NCI-H748 treated with DMSO at 0.1 percent for 48 hours (cell line): Measurements from ENCODE around the gene CAPN1.
"Not testable (repeated sequence)": the region's sequence is repeated elsewhere in the genome, so short reads cannot be mapped to it uniquely, and the experiment has no call there.

Experiments used
- DNase-seq: peaks from one replicate; lab custom pipeline; 2025; lab: John Stamatoyannopoulos, UW

CAPN1 gene

DNA sequence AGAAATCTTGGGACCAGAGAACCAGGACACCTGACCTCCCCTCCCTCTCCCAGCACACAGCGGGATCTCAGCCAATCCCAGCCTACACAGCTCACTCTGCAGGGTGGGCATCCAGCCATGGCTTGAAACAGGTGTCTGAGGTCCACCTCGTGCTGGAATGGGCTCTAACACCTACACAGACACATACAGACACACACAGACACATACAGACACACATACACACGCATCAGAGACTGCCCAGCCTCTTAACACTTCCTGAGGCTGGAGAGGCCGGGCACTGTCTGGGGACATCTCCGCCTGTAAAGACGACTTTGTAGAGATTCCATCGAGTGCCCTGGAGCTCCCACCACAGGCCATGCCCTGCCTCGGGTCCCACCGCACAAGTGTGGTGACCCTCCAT is 36.7 kb downstream of the CAPN1 start:
- no peak for DNase-seq

DNA sequence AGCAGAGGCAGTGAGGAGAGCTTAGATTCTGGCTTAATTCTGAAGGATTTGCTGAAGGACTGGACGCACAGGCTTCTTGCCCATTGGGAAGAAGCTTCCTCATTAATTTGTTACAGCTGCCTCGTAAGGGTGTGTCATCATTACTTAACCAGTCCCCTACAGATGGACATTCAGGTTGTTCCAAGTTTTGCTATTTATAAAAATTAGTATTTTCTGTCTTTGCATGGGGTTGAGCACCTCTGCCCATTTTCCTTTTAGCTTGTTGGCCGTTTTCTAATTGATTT is 38.1 kb downstream of the CAPN1 start:
- no peak for DNase-seq

DNA sequence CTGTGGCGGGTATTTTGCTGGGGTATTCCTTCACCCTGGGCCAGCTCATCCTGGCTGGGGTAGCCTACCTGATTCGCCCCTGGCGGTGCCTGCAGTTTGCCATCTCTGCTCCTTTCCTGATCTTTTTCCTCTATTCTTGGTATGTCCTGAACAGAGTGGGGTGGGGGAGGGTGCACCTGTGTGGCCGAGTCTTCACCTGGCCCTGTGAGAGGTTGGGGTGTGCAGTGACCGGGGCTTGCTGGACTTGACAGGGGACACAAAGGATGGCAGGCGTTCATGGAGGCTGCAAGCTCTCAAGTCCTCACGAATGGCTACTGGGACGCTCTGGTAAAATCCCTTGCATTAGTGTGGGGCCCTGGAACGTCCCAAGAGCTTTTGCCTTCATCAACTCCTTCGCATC is 39.3 kb downstream of the CAPN1 start:
- DNase-seq = no peak

GRCh38 chr11:65223011-65223410 is 41.3 kb downstream of the CAPN1 start:
- DNase-seq = no peak

DNA sequence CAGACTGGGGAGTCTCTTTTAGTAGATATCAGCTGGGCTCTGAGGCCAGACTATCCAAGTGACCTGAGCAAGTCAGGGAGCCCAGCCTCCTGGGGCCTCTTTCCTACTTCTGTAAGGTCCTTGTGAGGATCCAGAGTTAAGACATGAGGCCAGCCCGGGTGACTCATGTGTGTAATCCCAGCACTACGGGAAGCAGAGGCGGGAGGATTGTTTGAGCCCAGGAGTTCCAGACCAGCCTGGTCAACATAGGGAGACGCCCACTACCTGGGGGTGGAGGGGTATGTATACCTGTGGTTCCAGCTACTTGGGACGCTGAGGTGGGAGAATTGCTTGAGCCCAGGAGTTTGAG is 43.2 kb downstream of the CAPN1 start:
- DNase-seq = no peak

DNA sequence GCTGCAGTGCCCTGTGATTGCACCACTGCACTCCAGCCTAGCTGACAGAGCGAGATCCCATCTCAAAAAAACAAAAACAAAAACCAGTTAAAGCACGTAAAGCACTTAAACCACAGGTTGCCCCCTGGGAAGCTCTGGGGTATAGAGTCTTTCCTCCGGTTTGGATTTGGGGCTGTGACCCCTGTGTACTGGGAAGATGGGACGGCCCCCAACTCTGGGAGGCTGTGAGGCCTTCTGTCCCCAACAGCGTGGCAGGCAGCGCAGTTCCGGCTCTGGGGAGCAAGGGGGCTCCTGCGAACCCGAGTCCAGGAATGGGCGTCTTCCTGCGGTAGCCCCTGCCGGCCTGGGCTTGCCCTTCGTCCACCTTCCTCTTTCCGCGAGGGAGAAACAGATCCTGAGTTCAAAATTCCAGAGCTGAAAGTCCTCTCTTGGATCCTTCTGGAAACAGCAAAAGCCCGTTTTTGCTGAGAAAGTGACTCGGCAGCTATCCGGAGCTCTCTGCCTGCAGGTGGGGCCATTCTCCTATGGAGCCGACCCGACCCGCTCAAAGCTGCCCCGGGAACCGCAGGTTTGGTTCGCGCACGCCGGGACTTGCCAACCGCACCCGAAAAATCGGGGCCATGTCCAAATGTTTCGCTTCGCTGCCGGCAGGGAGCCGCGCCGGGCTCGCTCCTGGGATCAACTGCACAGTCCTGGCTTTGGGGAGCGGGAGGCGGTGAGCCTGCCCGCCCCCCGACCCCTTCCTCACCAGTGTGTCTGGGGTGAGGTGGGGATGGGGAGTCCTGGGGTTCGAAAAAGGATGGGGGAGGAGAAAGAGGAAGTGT is 43.8 kb downstream of the CAPN1 start:
- no peak for DNase-seq

- DNase-seq = no peak
Observed at GRCh38 chr11:65226103-65226442, 44.3 kb downstream of the CAPN1 start.

DNA sequence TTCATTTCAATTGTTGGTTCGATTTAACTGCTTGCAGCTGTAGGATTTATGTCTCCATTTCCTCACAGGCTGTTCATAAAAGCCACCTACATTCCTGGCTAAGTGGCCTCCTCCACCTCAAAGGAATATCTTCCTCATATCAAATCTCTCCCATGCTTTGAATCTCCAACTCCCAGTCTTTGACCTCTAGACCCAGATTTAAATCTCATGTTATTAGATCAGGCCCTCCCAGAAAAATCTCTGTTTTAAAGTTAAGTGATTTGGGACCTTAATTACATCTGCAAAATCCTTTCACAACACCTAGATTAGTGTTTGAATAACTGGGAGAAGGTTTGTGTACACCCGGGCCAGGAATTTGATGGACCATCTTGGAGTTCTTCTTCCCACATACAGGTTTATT is 46.2 kb downstream of the CAPN1 start:
- DNase-seq = no peak

GRCh38 chr11:65236194-65237059 is 54.7 kb downstream of the CAPN1 start:
- no peak for DNase-seq

DNA sequence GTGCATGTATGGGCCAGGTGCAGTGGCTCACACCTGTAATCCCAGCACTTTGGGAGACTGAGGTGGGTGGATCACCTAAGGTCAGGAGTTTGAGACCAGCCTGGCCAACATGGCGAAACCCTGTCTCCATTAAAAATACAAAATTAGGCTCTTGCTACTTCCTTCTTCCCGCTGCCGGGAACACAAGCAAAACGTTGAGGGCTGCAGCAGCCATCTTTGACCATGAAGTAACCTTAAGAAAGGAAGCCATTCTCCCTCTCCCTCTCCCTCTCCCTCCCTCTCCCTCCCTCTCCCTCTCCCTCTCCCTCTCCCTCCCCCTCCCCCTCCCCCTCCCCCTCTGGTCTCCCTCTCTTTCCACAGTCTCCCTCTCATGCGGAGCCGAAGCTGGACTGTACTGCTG is 56.6 kb downstream of the CAPN1 start:
- not testable (repeated sequence) for DNase-seq

DNA sequence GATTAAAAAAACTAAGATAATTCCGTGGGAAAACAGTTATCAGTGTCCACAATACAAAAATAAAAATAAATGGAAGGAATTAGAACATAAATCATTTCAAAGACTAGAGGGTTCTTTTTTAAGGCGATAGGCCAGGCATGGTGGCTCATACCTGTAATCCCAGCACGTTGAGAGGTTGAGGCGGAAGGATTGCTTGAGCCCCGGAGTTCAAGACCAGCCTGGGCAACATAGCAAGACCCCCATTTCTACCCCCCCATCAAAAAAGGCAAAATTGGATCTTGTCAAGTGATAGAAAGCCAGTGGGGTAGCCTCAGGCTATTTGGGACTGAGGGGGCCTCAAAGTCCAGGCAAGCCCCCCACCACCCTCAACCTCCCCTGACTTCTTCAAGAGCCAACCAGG is 59.4 kb downstream of the CAPN1 start:
- no peak for DNase-seq

- no peak for DNase-seq
Observed at GRCh38 chr11:65241692-65242091, 60.0 kb downstream of the CAPN1 start.

- no peak for DNase-seq
Observed at GRCh38 chr11:65242389-65242788, 60.7 kb downstream of the CAPN1 start.

- no peak for DNase-seq
Observed at GRCh38 chr11:65243797-65244196, 62.1 kb downstream of the CAPN1 start.

DNA sequence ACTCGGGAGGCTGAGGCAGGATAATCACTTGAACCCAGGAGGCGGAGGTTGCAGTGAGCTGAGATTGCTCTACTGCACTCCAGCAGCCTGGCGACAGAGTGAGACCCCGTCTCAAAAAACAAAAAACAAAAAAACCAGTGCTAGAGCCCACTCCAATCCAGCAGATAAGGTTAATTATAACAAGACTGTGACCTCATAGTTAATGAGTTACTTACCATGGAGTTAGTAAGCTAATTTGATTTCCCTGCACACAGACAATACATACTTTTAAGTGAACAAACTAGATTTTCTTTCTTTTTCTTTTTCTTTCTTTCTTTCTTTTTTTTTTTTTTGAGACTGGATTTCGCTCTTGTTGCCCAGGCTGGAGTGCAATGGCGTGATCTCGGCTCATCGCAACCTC is 63.3 kb downstream of the CAPN1 start:
- DNase-seq = not testable (repeated sequence)

DNA sequence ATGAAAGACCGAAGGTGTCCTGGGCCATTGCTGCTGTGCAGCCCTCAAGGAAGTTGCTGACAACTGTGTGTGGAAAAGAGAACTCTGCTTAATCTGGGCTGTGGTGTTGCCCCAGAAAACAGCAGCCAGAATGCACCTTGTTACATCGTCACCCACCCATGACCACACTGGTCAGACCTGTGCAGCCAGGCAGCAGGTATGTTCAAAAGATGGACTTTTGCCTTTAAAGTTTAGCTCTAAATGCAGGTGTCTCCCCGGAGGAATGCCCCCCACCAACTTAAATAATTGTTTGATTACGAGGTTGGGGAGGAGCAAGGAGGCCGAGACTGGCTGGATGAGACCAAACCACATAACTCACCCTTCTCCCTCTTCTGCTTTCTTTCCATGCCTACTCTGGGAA is 64.8 kb downstream of the CAPN1 start:
- no peak for DNase-seq

- not testable (repeated sequence) for DNase-seq
Observed at GRCh38 chr11:65248184-65248710, 66.5 kb downstream of the CAPN1 start.

GRCh38 chr11:65251476-65251875 is 69.7 kb downstream of the CAPN1 start:
- DNase-seq = no peak

DNA sequence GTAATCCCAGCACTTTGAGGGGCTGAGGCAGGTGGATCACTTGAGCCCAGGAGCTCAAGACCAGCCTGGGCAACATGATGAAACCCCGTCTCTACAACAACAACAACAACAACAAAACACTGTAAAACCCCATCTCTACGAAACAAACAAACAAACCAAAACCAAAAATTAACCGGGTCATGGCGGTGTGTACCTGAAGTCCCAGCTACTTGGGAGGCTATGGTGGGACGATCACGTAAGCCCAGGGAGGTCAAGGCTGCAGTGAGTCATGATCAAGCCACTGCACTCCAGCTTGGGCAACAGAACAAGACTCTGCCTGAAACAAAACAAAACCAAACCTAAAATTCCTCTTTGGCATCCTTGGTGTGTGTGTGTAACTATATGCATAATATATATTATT is 73.0 kb downstream of the CAPN1 start:
- no peak for DNase-seq

DNA sequence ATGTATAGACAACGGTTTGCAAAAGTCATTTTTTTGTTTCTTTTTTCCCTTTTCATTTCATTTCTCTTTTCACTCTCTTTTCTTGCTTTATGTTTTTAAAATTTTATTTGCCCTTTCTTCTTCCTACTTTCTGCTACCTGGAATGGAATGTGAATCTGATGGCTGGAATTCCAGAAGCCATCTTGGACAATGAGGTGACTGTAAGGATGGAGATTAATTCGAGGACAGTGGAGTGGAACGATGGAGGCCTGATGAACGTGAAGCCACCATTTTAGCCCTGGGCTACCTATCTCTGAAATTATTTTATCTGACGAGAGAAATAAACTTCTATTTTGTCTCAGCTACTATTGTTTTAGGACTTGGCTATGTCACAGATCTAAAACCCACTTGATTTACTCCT is 77.3 kb downstream of the CAPN1 start:
- DNase-seq = no peak

- DNase-seq = no peak
Observed at GRCh38 chr11:65260302-65260701, 78.6 kb downstream of the CAPN1 start.

- DNase-seq = no peak
Observed at GRCh38 chr11:65260756-65261590, 79.2 kb downstream of the CAPN1 start.
